K562 (cell line): Measurements from ENCODE around the gene NR2F1. TPM values are rescaled to one million over a fixed set of nuclear protein-coding genes. Genes with fewer than 3 reads are reported as not detected.

Experiments used
- ATAC-seq: fragments of 200-7000 bp; cut with Tn5 transposase; 3 replicates; pipeline ENCODE4 v1.9.1; 2020; ENCODE audit warnings: moderate library complexity
- BruUV-seq: library from RNA; stranded (reverse); fragments of 400-500 nt; replicated peaks from 2 replicates; lab custom pipeline; 2021; lab: Mats Ljungman, UMichigan
- CTCF ChIA-PET: fragments of 300-600 bp; formaldehyde crosslinking; extraction: SDS; loops from one replicate; lab custom pipeline; 2021; ENCODE audit warnings: low intra/inter-chr PET ratio; lab: Yijun Ruan, JAX
- POLR2A ChIA-PET: fragments of 300-600, 350-650 bp; sonication (Branson Sonifier 250); formaldehyde crosslinking; extraction: SDS; loops from one replicate; lab custom pipeline; 2021; ENCODE audit warnings: antibody characterized with exemption, inconsistent platforms; lab: Yijun Ruan, JAX
- DNase-seq, 4 experiments: peaks; one replicate each; pipeline versions ENCODE4 v3.0.0 to v3.0.0-alpha.2; 2011 to 2018; ENCODE audit warnings: low spot score in 3 of 4, mixed read lengths in 3 of 4; ENCODE audit errors: extremely low read depth in 1 of 4
- FAIRE-seq: peaks from 2 replicates; lab custom pipeline; 2011; peaks lifted over from hg19 to GRCh38; lab: Jason Lieb, UNC
- H2AFZ ChIP-seq: 2 replicates; pipeline ENCODE4 v1.6.0; 2011; ENCODE audit warnings: low read depth, low read length, control low read depth, inconsistent platforms
- H3K27ac ChIP-seq: fragments of 200-600 bp; 3 replicates; pipeline ENCODE4 v1.8.0; 2011; ENCODE audit warnings: low read depth, mild to moderate bottlenecking, control low read depth, inconsistent platforms, low read length, moderate library complexity, mixed read lengths; ENCODE audit errors: extremely low read depth
- H3K27me3 ChIP-seq, 2 experiments: fragments of 300-600 bp in 1 of 2; 2 replicates in 1 of 2; 3 replicates in 1 of 2; pipeline versions ENCODE4 v1.6.0 to v1.8.0; 2011; ENCODE audit warnings: inconsistent platforms in 2 of 2, low read length in 2 of 2, mild to moderate bottlenecking in 1 of 2, mixed read lengths in 1 of 2, moderate library complexity in 1 of 2; ENCODE audit not compliant: control insufficient read depth in 2 of 2, insufficient read depth in 2 of 2
- H3K36me3 ChIP-seq: fragments of 300-600 bp; 3 replicates; pipeline ENCODE4 v1.8.0; 2011; ENCODE audit warnings: mild to moderate bottlenecking, low read length, inconsistent platforms; ENCODE audit not compliant: control insufficient read depth, insufficient read depth
- H3K4me1 ChIP-seq, 2 experiments: fragments of 200-600 bp in 1 of 2; replicated peaks in 1 of 2; 2 replicates in 1 of 2; 3 replicates in 1 of 2; pipeline versions ENCODE4 v1.5.1 to v1.8.0; 2011; ENCODE audit warnings: inconsistent platforms in 2 of 2, low read length in 2 of 2, mild to moderate bottlenecking in 1 of 2, mixed read lengths in 1 of 2, moderate library complexity in 1 of 2; ENCODE audit not compliant: control insufficient read depth in 2 of 2, insufficient read depth in 2 of 2
- H3K4me2 ChIP-seq: 2 replicates; pipeline ENCODE4 v1.6.1; 2011; ENCODE audit warnings: low read length, control low read depth, inconsistent platforms, mixed read lengths; ENCODE audit not compliant: insufficient read depth
- H3K4me3 ChIP-seq: fragments of 200-600 bp; sonication (generic), shearing (Covaris generic); 2 replicates; pipeline ENCODE4 v1.5.1; 2016; ENCODE audit warnings: control low read depth, inconsistent platforms
- H3K79me2 ChIP-seq: fragments of 200-600 bp; 3 replicates; pipeline ENCODE4 v1.8.0; 2011; ENCODE audit warnings: low read length, inconsistent platforms; ENCODE audit not compliant: control insufficient read depth, insufficient read depth
- H3K9ac ChIP-seq, 2 experiments: 2 replicates each; pipeline versions ENCODE4 v1.6.0 to v1.6.1; 2011; ENCODE audit warnings: low read depth in 2 of 2, low read length in 2 of 2, control low read depth in 1 of 2, inconsistent platforms in 1 of 2, mild to moderate bottlenecking in 1 of 2, mixed read lengths in 1 of 2; ENCODE audit not compliant: insufficient read depth in 1 of 2
- H3K9me1 ChIP-seq: one replicate; pipeline ENCODE4 v1.6.0; 2011; ENCODE audit warnings: inconsistent platforms, mild to moderate bottlenecking, low read length, moderate library complexity; ENCODE audit not compliant: control insufficient read depth, insufficient read depth
- H3K9me3 ChIP-seq: replicated peaks from 2 replicates; pipeline ENCODE4 v1.5.1; 2011; ENCODE audit warnings: low read depth, low read length, inconsistent platforms; ENCODE audit not compliant: control insufficient read depth, insufficient read depth
- H4K20me1 ChIP-seq: replicated peaks from 2 replicates; pipeline ENCODE4 v1.6.1; 2011; ENCODE audit warnings: low read length, inconsistent platforms, mixed read lengths; ENCODE audit not compliant: control insufficient read depth, insufficient read depth
- ARID1B ChIP-seq: fragments of 450-650 bp; IDR thresholded peaks from 2 replicates; pipeline ENCODE4 v1.6.1; 2016; ENCODE audit warnings: antibody characterized with exemption, mild to moderate bottlenecking, inconsistent platforms
- CSDE1 ChIP-seq, 2 experiments: fragments of 450-650 bp; IDR thresholded peaks; 2 replicates each; pipeline ENCODE4 v1.6.1; 2016; ENCODE audit warnings: mild to moderate bottlenecking in 1 of 2
- FOXA3 ChIP-seq, 2 experiments: fragments of 450-650 bp in 1 of 2; sonication (generic) in 1 of 2; formaldehyde crosslinking; IDR thresholded peaks in 1 of 2; conservative IDR thresholded peaks in 1 of 2; 2 replicates each; pipeline versions ENCODE4 v1.4.0 to v1.8.0; 2020 to 2022; ENCODE audit warnings: mild to moderate bottlenecking in 2 of 2, missing genetic modification reagents in 1 of 2
- GABPB1 ChIP-seq: sonication (generic); formaldehyde crosslinking; IDR thresholded peaks from 2 replicates; pipeline ENCODE4 v1.8.0; 2022; ENCODE audit warnings: mild to moderate bottlenecking, missing genetic modification reagents
- KAT8 ChIP-seq: fragments of 450-650 bp; IDR thresholded peaks from 2 replicates; pipeline ENCODE4 v1.6.1; 2016; ENCODE audit warnings: low read depth, mild to moderate bottlenecking
- MTA2 ChIP-seq: fragments of 450-650 bp; IDR thresholded peaks from 2 replicates; pipeline ENCODE4 v1.6.1; 2016; ENCODE audit warnings: low read depth
- NFRKB ChIP-seq: fragments of 450-650 bp; IDR thresholded peaks from 2 replicates; pipeline ENCODE4 v1.6.1; 2016; ENCODE audit warnings: low read depth
- PHB ChIP-seq: fragments of 250-450 bp; sonication (Bioruptor Pico); IDR thresholded peaks from 2 replicates; pipeline ENCODE4 v1.5.0; 2021
- RB1 ChIP-seq: fragments of 450-650 bp; IDR thresholded peaks from 2 replicates; pipeline ENCODE4 v1.6.1; 2017; ENCODE audit warnings: low read depth, mild to moderate bottlenecking
- U2AF1 ChIP-seq: fragments of 200-400 bp; formaldehyde crosslinking; optimal IDR thresholded peaks from 2 replicates; pipeline ENCODE3; 2017; ENCODE audit warnings: mild to moderate bottlenecking, low read depth, low read length, moderate library complexity
- ZFP36 ChIP-seq: fragments of 150-350 bp; IDR thresholded peaks from 2 replicates; pipeline ENCODE4 v1.6.1; 2018; ENCODE audit warnings: low read length, low read depth; ENCODE audit not compliant: partially characterized antibody
- ZNF431 ChIP-seq: sonication (generic); formaldehyde crosslinking; IDR thresholded peaks from 2 replicates; pipeline ENCODE4 v1.8.0; 2022; ENCODE audit warnings: mild to moderate bottlenecking, missing genetic modification reagents
- WGBS: fragments of 100-300 bp; shearing (Covaris generic); methylation state at CpG from one replicate; pipeline ENCODE4 v1.1.6; 2016; ENCODE audit warnings: low coverage, mixed read lengths; ENCODE audit not compliant: insufficient coverage; ENCODE audit errors: missing lambda C conversion rate; 5-methylcytosine and 5-hydroxymethylcytosine counted together
- in situ Hi-C: fragments of 300-500 bp; cut with MboI; formaldehyde crosslinking; loops from 4 replicates; pipeline ENCODE4 v1.15.0; 2018; ENCODE audit warnings: inconsistent platforms, mixed read lengths
- intact Hi-C: fragments of 100-400 bp; cut with micrococcal nuclease; formaldehyde crosslinking; loops from 2 replicates; pipeline ENCODE4 v1.14.2; 2022
- polyA plus RNA-seq, 8 experiments: library from polyadenylated mRNA; depleted of rRNA in 4 of 8; stranded (reverse) in 5 of 8; unstranded in 3 of 8; fragments of >200 nt; fragmentation: Nextera tagmentation in 2 of 8; fragmentation: Illumina TruSeq in 1 of 8; extraction: Ambion mirVana in 2 of 8; extraction: Trizol in 1 of 8; gene quantifications; 2 replicates each; pipeline versions ENCODE4 v1.2.1 to v1.2.3, GENCODE V29; 2011 to 2014; ENCODE audit warnings: inconsistent platforms in 1 of 8, missing spikeins in 1 of 8
- total RNA-seq, 7 experiments: library from RNA; depleted of rRNA in 6 of 7; stranded (reverse); fragments of >200 nt in 6 of 7; fragmentation: Illumina TruSeq in 2 of 7; extraction: Trizol in 2 of 7; gene quantifications; 2 replicates each; pipeline versions ENCODE4 v1.2.1 to v1.2.3, GENCODE V29; 2011 to 2021; ENCODE audit warnings: low replicate concordance in 1 of 7
- TF ChIP-seq, protein P1 (sequence below): sonication (generic); formaldehyde crosslinking; IDR thresholded peaks from 2 replicates; pipeline ENCODE4 v1.8.1; 2023; ENCODE audit warnings: mild to moderate bottlenecking, missing genetic modification reagents
- TF ChIP-seq, protein P2 (sequence below): fragments of 450-650 bp; formaldehyde crosslinking; IDR thresholded peaks from 2 replicates; pipeline ENCODE4 v1.4.0; 2022; ENCODE audit warnings: missing genetic modification characterization
- TF ChIP-seq, protein P3 (sequence below): IDR thresholded peaks from 2 replicates; pipeline ENCODE4 v1.6.1; 2011; ENCODE audit not compliant: insufficient read length; ENCODE audit errors: extremely low read depth

NR2F1 gene
- total and polyA plus RNA-seq, 9 of the 15 experiments (the other 6 are each of a cell fraction or from before 2014, with no cell fraction given), result 0.18 TPM; not detected in 8

DNA sequence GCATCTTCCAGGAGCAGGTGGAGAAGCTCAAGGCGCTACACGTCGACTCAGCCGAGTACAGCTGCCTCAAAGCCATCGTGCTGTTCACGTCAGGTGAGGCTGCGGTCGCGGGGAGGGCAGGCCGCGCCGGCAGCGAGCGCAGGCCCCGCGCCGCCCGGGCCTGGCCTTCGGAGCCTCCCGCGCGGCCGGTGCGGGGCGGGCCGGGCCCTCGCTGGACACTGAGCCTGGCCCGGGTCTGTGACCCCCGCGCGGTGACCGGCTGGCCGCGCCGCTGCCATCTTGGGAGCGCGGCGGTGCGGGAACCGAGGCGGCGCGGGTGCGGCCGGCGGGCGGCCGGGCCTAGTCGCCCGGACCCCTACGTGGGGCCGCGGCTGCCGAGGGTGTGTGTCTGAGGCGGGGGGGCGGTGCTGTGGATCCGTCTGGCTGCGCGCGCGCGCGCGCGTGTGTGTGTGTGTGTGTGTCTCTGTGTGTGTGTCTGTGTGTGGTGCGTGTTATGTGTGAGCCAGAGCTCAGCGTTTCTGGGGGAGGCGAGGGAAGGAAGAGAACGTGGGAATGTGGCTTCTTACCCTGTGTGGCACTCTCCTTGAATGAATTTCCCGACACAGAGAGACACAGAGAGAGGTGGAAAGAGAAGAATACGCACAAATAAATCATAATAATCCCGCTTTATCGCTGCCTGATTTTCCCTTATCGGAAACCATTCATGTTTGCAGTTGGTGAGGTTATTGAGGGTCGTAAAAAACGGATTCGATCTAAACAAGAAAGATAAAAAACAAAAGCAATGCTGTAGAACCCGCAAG lies 5.5 kb downstream of the NR2F1 start:
- POLR2A ChIA-PET, result interaction anchor here (0.5 kb wide), 1 partner anchor 255 kb away, joined by 3 read pairs; no protein-coding TSS in a partner anchor
- WGBS, result 43% methylated on average over 48 of the region's 78 CpGs
- intact Hi-C loops (no loop called here), in situ Hi-C loops (loop anchor here (25.0 kb wide), 1 partner anchor 1149 kb away; no protein-coding TSS in a partner anchor)
- CTCF ChIA-PET, result no interaction called here
- Histone ChIP-seq H3K79me2 (no peaks in the 10 kb centered on the region), H3K4me3 (no peak overlapping the region), H3K4me1 (peaks cover 0 to 8% of the 10 kb centered on the region in 2 experiments; a peak in 2 of 5 replicates), H3K9me1 (no peaks in the 10 kb centered on the region), H3K36me3 (no peaks in the 10 kb centered on the region), H4K20me1 (no peaks in the 10 kb centered on the region), H3K27ac (no peak overlapping the region), H3K27me3 (peaks cover 0 to 8% of the 10 kb centered on the region in 2 experiments; a peak in 3 of 5 replicates), H3K4me2 (no peak overlapping the region), H2AFZ (no peak overlapping the region), H3K9me3 (no peaks in the 10 kb centered on the region), H3K9ac (no peak overlapping the region)
- FAIRE-seq (no peak), DNase-seq (no peak), ATAC-seq (no peak)
- no TSS peak for BruUV-seq
- TF ChIP-seq PHB (CRISPR knock-in tag) (no peak), U2AF1 (no peak), NFRKB (no peak), KAT8 (no peak), GABPB1 (CRISPR knock-in tag) (no peak), CSDE1 (IDR thresholded peaks at IDR 0.05) (no peak), MTA2 (no peak), ARID1B (no peak), ZNF431 (CRISPR knock-in tag) (no peak), ZFP36 (no peak), RB1 (no peak), FOXA3 (CRISPR knock-in tag; conservative IDR thresholded peaks at IDR 0.05 in 1 of 2, IDR thresholded peaks at IDR 0.05 in 1 of 2) (no peak)
- TF ChIP-seq, protein P1, sequence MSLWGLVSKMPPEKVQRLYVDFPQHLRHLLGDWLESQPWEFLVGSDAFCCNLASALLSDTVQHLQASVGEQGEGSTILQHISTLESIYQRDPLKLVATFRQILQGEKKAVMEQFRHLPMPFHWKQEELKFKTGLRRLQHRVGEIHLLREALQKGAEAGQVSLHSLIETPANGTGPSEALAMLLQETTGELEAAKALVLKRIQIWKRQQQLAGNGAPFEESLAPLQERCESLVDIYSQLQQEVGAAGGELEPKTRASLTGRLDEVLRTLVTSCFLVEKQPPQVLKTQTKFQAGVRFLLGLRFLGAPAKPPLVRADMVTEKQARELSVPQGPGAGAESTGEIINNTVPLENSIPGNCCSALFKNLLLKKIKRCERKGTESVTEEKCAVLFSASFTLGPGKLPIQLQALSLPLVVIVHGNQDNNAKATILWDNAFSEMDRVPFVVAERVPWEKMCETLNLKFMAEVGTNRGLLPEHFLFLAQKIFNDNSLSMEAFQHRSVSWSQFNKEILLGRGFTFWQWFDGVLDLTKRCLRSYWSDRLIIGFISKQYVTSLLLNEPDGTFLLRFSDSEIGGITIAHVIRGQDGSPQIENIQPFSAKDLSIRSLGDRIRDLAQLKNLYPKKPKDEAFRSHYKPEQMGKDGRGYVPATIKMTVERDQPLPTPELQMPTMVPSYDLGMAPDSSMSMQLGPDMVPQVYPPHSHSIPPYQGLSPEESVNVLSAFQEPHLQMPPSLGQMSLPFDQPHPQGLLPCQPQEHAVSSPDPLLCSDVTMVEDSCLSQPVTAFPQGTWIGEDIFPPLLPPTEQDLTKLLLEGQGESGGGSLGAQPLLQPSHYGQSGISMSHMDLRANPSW (CRISPR knock-in tag), result no peak
- TF ChIP-seq, protein P2, sequence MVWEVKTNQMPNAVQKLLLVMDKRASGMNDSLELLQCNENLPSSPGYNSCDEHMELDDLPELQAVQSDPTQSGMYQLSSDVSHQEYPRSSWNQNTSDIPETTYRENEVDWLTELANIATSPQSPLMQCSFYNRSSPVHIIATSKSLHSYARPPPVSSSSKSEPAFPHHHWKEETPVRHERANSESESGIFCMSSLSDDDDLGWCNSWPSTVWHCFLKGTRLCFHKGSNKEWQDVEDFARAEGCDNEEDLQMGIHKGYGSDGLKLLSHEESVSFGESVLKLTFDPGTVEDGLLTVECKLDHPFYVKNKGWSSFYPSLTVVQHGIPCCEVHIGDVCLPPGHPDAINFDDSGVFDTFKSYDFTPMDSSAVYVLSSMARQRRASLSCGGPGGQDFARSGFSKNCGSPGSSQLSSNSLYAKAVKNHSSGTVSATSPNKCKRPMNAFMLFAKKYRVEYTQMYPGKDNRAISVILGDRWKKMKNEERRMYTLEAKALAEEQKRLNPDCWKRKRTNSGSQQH, result no peak
- TF ChIP-seq, protein P3, sequence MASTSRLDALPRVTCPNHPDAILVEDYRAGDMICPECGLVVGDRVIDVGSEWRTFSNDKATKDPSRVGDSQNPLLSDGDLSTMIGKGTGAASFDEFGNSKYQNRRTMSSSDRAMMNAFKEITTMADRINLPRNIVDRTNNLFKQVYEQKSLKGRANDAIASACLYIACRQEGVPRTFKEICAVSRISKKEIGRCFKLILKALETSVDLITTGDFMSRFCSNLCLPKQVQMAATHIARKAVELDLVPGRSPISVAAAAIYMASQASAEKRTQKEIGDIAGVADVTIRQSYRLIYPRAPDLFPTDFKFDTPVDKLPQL, result no peak
